OCI-LY7 (cell line): ENCODE measurements around the gene PEPD.

Experiments used
- CTCF ChIP-seq: fragments of 200-600 bp; sonication (generic); conservative IDR thresholded peaks from 2 replicates; pipeline ENCODE4 v1.5.1; 2014; ENCODE audit warnings: mild to moderate bottlenecking, antibody characterized with exemption, low read length, moderate library complexity, mixed read lengths
- EZH2phosphoT487 ChIP-seq: fragments of 200-600 bp; sonication (generic); IDR thresholded peaks from 2 replicates; pipeline ENCODE4 v1.6.1; 2018; ENCODE audit warnings: low read depth, borderline replicate concordance, mild to moderate bottlenecking, mixed run types, antibody characterized with exemption, low read length, moderate library complexity, mixed read lengths

GRCh38 chr19:33440682-33441081 is 80.9 kb downstream of the PEPD start:
- TF ChIP-seq CTCF (no peak), EZH2phosphoT487 (no peak)
